Measurements from ENCODE around the gene EXOC6B.

GRCh38 chr2:72132981-72133720, 692.7 kb downstream of the EXOC6B start:
- TF ChIP-seq CTCF (IDR thresholded peaks at IDR 0.05) (no peak), ZFX (IDR thresholded peaks at IDR 0.05; ENCODE audit: borderline replicate concordance) (no peak)
